ENCODE results near the gene BNIP3.

- TF ChIP-seq CTCF (IDR thresholded peaks at IDR 0.05): no peak
- TF ChIP-seq POLR2A (IDR thresholded peaks at IDR 0.05): no peak
These were observed 25.2 kb upstream of the BNIP3 start for GRCh38 chr10:132006966-132007365.

Data from body of pancreas (tissue), 4 donors.